NCI-H146 (cell line): Measurements from ENCODE around the gene GLCCI1.
"Not testable (repeated sequence)": the region's sequence is repeated elsewhere in the genome, so short reads cannot be mapped to it uniquely, and the experiment has no call there.

Experiments used
- DNase-seq: peaks from one replicate; lab custom pipeline; 2025; lab: John Stamatoyannopoulos, UW

GLCCI1 gene

DNA sequence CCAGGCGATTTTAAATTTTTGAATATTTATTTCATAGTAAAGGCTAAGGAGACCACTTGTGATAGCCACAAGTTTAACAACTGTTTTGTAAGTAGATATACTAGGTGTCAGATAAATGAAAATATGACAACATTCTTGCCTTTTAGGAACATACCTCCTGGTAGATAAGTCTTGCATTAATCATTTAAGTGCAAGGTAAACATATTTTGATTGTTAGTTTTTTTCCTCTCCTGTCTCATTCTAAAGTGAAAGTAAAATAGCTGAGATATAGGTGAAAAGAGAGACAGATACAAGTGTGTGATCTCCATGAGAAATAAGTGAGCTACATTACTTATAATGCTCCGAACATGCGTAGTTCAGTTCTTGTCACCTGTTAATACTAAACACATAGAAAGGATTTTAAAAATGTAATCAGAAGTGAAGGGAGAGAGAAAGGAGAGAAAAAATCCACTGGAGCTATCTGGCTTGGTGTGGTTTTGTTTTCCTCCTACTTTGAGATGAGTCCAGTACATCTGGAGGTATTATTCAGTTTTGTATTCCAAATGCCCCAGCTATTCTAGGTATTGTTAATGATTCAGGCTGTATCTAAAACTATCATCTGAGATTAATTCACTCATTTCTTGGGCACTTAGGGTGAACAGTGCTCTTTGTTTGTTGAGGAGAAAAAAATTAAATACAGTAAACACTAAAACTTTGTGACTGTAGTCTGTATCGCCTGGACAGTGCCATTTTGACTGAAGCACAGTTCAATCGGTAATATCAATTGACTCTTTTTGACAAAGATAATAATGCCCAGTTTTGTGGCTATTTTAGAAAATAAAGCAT, 21.2 kb downstream of the GLCCI1 start:
- DNase-seq = no peak

DNA sequence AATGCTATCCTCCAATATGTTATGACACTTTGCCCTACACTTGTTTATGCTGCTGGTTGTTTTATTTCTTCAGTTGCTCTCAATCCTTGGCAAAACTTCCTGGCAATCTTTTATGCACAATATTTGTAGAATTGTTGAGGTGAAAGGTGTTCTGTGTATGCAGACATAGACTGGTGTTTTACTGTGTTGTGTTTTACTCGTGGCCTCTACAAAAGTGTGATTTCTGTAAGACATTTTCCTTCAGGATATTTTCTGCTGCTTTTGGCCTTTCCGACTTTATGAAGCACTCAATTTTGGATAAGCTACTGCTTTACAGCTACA, 21.8 kb downstream of the GLCCI1 start:
- DNase-seq = no peak

DNA sequence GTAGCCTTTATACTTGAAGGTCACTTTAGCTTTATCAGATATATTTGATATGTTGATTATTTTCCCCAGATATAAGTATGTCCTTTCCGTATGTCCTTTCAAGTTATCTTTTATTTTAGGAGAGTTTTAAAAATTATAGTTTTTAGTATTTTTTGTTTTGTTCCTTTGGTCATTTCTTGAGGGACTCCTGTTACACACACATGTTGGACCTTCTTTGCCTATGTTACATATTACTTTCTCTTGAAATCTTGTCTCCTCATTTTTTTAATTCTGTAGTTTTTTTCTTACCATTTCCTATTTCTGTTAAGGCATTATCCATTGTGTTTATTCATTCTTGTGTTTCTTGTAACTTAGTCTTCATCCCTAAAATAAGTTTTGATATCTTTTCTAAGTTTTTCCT, 23.9 kb downstream of the GLCCI1 start:
- no peak for DNase-seq

DNA sequence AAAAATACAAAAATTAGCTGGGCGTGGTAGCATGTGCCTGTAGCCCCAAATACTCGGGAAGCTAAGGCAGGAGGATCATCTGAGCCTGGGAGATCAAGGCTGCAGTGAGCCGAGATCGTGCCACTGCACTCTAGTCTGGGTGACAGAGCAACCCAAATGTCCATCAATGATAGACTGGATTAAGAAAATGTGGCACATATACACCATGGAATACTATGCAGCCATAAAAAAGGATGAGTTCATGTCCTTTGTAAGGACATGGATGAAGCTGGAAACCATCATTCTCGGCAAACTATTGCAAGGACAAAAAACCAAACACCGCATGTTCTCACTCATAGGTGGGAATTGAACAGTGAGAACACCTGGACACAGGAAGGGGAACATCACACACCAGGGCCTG, 26.8 kb downstream of the GLCCI1 start:
- DNase-seq = not testable (repeated sequence)

DNA sequence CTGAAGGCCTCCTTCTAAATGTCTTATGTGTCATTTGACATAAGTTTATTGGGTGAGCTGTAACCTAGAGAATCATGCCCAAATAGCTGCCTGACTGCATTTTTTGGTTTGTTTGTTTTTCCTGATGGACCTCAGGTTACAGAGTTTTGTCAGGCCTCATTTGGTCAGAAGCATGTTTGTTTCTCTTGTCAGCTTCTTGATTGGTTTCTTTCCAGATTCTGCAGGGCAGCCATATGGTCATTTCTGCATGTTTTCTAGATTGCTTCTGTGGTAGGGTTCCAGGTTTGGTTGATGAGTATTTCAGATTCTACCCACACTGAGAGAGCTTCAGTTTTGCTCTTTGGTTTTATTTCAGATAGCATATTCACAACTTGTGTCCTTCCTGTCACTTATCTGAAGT, 28.0 kb downstream of the GLCCI1 start:
- DNase-seq = no peak

DNA sequence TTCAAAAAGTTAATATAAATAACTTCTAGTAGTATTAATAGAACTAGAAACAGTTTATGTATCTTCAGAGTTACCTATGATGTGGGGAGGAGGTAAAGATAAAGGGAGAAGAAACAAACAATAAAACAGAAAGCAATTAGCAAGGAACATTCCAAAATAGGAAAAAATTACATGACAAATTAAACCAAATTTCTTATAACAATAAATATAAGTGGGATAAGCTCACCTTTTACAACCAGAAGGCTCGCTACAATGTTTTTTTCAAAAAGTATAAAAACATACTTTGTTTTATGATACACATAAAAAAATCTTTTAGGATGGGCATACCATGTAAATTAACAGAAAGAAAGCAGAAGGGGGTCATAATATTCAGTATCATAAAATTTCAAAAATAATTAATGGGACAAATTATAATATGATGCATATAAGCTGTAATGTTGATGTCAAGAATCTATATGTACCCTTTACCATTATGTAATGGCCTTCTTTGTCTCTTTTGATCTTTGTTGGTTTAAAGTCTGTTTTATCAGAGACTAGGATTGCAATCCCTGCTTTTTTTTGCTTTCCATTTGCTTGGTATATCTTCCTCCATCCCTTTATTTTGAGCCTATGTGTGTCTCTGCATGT, 31.8 kb downstream of the GLCCI1 start:
- no peak for DNase-seq

DNA sequence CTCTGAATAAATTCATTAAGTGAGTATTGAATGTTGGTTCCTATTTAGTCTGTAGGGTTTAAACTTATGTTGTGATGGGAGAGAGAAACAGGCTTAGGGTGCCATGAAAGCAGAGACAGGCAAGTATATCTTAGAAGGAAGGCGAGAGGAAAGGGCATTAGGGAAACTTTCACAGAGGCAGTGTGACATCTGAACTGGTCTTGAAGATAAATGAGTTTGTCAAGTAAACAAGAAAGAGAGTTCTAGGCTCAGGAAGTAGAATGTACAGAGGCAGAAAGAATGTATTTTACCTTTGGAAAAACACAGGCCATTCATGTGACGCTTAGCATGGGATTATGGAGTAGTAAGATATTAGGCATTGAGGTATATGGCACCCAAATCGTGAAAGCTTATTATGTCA, 34.5 kb downstream of the GLCCI1 start:
- no peak for DNase-seq

DNA sequence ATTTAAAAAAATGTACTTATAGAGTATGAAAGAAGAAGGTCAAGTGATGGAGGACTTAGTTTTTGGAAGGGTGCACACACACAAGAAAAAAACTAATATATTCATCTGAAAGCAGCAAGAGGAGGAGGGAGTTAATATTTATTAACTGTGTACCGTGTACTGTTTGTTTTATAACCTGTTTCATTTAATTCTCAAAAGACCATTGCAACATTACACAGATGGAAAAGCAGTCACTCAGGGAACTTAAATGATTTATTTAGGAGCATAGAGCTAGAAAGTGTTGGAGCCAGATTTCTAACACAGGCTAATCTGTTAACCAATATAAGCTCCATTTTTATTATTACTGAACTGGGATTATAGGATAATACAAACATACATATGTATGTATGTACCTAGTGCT, 36.7 kb downstream of the GLCCI1 start:
- DNase-seq = no peak

DNA sequence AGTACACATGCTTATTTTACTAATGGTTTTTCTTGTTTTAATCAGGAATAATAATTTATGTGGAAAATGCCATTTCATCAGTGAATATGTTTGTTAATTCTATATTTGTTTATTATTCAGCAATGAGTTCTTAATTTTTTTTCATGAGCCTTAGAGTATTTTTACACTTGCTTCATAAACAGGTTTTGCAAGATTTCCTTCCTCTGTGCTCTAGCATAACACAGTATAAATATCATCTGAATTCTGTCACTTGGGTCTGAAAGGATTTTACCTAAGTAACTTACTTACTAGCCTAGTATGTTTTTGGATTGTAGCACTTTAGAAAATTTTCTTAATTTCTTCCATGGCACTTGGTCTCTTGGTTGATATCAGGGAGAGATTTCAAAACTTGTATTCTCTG, 45.8 kb downstream of the GLCCI1 start:
- DNase-seq = no peak

DNA sequence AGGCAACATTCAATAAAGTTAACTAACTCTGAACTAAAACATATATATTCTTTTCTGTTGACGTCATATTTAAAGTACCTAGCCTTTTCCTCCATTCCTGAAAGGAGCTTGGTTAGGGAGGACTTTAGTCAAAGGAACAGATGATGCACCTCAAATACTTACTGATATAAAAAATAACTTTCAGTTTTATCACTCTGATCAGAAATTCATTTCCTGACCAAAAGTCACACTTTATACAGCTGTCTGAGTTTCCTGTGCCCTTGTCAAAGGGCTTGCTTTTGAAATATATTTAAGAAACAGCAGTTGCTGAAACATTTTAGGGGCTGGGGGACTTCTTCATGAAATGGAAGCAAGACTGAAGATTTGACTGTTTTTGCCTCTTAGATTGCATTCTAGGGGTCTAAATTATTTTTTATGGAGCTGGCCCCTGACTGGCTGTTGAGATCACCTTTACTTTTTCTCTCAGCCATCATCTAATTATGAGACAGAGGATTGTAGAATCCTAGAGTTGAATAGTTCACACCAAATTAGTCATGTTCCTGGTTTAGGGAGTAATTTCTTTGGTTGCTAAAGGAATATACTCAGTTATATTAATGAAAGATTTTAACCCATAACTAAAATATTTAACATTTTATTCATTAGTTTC, 46.6 kb downstream of the GLCCI1 start:
- no peak for DNase-seq

DNA sequence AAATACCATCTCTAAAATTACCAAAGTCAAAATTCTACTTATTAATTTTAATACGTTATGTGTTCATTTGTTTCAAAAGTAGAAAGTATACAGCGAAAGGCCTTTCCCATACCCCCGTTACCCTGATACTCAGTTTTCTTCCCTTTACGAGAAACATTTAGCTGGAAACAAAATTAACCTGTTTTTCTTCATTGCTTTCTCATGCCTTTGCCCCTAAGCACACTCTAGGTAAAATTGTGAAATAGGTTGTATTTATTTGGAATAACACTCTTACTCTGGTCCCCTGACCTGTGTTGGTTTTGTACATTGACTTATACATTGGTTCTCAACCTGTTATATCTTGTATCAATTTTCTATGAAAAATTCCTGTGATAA, 47.1 kb downstream of the GLCCI1 start:
- DNase-seq = no peak

DNA sequence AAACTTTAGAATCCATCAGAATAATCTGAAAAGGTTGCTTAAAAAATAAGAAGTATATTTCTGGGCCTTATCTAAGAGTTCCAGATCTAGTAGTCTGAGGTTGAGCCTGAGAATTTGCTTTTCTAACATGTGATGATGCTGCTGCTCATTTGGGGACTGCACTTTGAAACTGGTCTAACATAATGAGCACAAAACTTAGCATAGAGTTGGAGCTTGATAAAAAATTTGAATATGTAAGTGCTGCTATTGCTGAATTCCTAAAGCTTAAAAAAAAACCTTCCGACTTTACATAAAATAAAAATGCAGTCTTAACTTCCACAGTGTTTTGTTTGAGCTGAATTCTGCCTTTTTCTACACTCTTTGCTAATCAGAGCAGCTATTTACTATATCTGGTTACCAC, 48.8 kb downstream of the GLCCI1 start:
- no peak for DNase-seq

DNA sequence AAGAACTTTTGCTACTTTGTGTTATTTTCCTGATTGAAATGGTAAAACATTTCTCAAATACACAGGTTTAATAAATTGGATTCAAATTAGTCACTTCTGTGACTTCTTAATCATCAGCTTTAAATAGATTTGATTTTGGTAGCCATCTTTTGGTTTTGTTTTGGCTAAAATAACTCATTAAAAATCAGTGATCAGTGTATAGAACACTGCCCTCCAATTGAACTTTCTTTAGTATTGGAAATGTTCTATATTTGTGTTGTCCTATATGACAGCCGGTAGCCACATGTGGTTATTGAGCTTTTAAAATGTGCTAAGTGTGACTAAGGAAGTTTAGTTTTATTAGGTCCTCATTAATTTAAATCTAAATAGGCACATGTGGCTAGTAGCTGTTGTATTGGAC, 50.4 kb downstream of the GLCCI1 start:
- DNase-seq = no peak

DNA sequence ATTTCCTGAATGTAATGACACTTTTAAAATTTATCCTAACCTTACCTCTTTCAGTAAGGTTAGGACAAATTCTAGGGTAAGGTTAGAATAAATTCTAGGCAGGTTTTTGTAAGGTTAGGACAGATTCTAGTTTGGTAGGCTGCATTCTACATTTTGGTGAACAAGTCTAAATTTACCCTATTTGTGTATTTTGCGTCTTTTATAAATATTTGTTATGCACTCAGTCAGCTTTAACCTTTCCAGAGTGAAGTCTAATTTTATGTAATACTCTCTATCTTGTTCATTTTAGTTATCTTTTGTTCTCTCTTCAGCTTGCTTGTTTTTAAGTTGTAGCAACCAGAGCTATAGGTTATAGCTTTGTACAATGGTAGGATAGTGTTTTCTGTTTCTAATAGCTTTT, 54.0 kb downstream of the GLCCI1 start:
- DNase-seq = no peak

DNA sequence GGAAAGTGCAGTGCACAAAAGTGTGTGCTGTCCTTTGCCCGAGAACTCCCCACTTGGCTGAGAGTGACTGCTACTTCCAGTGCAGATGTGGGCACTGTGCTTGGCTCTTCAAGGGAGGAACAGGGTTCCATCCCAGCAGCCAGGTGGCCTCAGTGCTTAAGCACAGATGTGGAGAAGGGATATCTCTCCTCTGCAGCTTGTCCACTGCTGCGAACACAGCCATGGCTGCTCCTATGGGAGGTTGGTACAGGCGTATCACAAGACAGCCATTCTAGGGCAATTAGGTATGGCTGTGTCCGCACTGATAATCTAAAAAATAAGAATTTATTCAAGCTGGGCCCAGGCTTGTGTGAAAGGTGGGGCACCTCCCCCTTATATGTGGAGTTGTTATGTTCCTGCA, 66.6 kb downstream of the GLCCI1 start:
- DNase-seq = no peak

DNA sequence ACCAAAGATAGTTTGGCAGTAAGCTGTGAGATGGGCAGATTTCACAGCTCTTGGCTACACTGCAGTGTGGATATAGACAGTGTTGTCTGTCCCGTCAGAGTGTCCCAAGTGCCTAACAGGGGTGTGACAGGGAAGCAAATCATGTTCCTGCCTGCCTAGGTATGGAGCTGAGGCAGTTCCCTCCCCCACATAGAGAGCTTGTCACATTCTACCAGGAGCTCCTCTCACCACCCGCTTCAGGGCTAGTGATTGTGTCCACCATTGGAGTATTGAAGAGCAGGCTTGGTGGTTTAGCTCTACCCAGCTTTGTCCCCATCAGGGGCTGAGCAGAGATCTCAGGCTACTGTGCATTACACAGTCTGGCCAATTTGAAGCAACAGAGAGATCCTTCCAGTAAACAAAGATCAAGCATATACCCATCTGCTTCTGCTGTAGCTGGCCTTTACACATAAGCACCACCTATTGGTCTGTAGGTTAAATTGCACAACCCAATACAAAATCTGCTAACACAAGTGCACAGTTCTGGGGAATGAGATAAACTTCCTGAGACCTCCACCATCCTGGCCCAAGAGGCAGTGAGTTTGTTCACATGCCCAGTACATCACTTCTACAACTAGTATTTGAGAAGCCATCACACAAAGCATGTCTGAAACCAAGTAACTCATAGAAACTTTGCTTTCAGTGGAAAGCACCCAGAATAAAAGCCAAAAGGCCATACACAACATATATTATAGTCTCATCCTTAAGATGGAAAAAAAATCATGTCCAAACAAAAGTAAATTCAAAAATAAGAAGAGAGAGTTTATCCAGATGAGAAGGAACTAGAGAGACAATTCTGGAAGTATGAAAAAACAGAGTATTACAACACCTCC, 67.3 kb downstream of the GLCCI1 start:
- peak; percentile 26 for DNase-seq

DNA sequence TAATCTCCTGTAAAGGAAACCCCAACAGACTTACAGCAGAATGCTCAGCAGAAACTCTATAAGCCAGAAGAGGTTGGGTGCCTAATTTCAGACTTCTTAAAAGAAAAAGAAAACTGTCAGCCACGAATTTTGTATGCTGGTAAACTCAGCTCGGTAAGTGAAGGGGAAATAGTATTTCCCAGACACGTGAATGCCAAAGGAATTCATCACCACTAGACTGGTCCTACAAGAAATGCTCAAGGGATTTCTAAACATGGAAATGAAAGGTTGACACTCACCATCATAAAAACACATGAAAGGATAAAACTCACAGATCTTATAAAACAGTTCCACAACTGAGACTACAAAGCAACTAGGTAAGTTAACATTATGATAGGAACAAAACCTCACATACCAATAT, 68.6 kb downstream of the GLCCI1 start:
- no peak for DNase-seq

DNA sequence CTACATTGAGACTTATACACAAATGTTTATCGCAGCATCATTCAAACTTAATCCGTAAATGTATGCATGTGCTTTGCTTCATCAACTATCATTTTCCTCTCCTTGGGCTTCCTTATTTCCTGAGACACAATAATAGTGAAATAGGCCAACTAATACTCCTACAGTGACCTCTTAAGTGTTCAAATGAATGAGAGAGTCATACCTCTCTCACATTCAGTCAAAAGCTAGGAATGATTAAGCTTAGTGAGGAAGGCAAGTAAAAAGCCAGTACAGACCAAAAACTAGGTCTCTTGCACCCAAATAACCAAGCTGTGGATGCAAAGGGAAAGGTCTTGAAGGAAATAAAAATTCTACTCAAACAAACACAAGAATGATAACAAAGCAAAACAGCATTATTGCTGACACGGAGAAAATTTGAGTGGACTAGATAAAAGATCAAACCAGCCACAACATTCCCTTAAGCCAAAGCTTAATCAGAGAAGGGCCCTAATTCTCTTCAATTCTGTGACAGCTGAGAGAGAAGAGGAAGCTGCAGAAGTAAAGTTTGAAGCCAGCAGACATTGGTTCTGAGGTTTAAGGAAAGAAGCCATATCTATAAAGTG, 72.3 kb downstream of the GLCCI1 start:
- DNase-seq = no peak

DNA sequence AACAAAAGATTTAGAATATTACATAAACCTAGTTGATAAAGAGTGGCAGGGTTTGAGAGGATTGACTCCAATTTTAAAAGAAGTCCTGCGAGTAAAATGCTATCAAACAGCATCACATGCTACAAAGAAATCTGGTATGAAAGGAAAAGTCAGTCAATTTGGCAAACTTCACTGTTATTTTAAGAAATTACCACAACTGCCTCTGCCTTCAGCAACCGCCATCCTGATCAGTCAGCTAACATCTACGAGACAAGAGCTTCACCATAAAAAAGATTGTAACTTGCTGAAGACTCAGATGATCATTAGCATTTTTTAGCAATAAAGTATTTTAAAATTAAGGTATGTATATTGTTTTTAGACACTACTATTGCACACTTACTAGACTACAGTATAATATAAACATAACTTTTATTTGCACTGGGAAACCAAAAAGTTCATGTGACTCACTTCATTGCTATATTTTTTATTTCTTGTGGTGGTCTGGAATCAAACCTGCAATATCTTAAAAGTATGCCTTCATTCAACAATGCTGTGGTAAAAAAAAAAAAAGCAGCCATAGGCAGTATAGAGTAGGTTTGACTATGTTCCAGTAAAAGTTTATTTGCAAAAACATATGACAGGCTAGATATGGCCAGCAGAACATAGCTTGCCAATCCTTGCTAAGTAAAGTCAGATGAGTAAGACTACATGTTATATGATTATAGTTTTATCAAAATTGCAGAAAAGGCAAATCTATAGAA, 74.4 kb downstream of the GLCCI1 start:
- DNase-seq = no peak

DNA sequence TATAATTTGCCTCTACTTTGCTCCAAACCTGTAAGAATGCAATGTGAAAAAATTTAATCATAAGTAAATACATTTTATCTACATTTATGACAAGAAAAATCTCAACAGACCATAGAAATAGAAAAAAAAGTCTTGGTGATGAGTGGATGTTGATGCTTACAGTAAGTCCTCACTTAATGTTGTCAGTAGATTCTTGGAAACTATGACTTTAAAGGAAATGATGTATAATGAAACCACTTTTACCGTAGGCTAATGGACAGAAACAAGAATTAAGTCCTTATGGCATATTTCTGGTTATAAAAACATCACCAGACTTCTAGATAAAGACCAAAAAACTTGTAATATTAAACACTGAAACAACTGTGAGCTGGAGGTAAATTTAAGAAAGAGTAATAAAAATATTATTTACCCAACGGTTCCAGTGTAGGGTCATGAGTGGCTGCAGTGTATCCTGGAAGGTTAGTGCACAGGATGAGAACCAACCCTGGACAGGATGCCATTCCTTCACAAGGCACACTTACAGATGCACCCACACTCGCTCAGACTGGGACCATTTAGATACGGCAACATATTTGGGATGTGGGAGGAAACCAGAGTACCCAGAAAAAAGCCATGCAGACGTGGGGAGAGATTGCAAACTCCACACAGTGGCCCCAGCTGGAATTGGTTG, 76.3 kb downstream of the GLCCI1 start:
- DNase-seq = no peak

DNA sequence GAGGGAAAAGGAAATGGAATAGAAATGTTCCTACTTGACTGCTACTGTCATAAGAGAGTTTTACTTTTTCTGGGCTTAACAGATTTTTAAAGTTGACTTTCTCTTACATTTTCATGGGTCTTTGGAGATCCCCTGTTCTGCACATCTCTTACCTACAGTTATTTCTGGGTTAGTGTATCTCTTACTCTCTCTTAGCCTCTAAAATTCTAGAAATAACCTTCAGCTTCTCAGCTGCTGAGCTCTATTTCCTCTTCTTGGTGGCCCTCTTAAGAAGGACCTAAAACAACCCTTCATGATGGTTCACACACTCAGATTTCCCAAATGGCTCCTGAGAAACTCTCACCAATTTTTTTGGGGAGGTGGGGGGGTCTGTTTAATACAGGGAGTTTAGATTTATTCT, 79.5 kb downstream of the GLCCI1 start:
- DNase-seq = not testable (repeated sequence)
